Measurements from ENCODE around the gene MAN1C1.

GRCh38 chr1:25794325-25794724 is 177.7 kb downstream of the MAN1C1 start:
- TF ChIP-seq, protein P1, sequence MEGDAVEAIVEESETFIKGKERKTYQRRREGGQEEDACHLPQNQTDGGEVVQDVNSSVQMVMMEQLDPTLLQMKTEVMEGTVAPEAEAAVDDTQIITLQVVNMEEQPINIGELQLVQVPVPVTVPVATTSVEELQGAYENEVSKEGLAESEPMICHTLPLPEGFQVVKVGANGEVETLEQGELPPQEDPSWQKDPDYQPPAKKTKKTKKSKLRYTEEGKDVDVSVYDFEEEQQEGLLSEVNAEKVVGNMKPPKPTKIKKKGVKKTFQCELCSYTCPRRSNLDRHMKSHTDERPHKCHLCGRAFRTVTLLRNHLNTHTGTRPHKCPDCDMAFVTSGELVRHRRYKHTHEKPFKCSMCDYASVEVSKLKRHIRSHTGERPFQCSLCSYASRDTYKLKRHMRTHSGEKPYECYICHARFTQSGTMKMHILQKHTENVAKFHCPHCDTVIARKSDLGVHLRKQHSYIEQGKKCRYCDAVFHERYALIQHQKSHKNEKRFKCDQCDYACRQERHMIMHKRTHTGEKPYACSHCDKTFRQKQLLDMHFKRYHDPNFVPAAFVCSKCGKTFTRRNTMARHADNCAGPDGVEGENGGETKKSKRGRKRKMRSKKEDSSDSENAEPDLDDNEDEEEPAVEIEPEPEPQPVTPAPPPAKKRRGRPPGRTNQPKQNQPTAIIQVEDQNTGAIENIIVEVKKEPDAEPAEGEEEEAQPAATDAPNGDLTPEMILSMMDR (conservative IDR thresholded peaks at IDR 0.05; ENCODE audit: low read depth, low read length): no peak
- TF ChIP-seq EZH2 (IDR thresholded peaks at IDR 0.05; ENCODE audit: low read length, unreplicated experiment): no peak
